HK-2 (cell line): Measurements from ENCODE around the gene CTAG2.
"Not testable (repeated sequence)": the region's sequence is repeated elsewhere in the genome, so short reads cannot be mapped to it uniquely, and the experiment has no call there.

Experiments used
- DNase-seq: peaks from one replicate; pipeline ENCODE4 v3.0.0-alpha.2; 2018; ENCODE audit not compliant: unreplicated experiment

Gene CTAG2

DNA sequence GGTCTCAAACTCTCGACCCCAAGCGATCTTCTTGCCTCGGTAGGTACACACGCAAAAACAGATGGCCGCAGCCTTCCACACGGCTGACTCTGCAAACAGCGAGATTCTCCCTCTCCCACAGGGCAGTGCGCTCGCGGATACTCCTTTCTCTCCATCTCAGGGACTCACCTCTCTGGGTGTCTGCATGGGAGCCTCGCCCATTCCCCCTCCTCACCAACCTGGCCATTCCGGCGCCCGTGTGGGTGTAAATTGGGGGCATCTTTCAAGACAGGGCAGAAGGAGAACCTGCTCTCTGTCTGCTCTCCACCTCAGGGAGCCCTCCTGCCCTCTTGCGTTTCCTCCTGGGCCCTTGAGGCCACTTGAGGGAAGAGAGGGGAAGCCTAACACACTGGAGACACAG is 4.4 kb downstream of the CTAG2 start:
- DNase-seq, result no peak

DNA sequence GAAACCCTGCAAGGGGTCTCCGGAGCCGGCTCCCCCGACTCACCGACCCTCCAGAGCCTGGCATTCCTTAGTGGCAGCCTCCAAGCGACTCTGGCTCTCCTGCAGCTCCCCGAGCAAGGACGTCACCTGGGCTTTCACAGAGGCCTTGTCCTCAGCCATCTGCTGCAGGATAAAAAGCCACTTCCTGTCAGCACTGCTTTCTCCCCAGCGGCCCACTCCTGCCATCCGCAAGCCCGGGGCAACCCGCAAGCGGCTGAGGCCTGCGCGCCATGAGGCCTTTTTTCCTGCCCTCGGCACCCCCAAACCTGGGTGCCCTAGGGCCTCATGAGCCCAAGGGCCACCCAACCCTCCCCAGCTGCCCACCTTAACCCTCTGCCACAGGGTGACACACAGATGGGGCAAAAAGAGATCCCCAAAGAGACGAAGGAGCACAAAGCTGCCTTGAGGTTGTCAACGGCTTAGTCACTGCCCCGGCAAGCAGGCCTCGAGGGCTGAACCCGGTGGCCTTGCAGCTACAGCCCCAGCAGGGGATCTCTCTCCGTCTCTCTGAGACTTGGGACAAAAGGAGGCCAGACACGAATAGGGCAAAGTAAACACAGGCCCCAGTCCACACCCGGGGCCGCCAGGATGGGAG is 7.5 kb downstream of the CTAG2 start:
- DNase-seq, result not testable (repeated sequence)

DNA sequence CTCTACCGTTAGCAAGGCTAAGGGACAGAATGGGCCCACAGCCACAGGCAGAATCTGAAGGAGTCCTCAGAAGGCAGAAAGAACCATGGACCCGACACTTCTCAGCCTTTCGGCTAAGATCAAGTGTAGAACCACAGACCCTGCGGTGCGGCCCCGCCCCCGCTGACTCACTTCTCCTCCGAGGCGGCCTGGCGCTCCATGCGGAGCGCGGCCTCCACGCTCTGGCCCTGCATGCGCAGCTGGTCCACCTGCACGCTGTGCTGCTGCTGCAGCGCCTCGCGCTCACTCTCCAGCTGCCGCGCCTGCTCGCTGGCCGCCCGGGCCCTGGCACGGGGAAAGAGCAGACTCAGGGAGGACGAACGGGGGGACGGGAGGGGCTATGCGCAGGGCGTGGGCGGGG is 9.7 kb downstream of the CTAG2 start:
- DNase-seq, result not testable (repeated sequence)

DNA sequence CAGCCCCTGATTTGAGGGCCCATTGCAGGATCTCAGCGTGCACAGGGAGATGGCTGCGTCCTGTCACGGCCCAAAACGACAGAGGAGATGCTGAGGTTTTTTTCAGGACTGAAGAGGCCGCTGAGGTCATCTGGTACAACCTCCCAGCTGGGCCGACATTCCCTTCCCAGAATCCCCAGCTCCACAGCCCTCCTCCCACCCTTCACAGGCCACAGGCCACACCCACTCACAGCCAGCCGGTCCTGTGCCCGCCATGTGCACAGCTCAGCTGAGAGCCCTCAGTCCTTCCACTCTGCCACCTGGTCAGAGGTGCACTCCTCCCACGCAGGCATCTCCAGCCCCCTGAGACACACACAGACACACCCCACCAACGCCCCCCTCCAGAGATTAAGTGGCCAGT is 11.6 kb downstream of the CTAG2 start:
- DNase-seq, result not testable (repeated sequence)

DNA sequence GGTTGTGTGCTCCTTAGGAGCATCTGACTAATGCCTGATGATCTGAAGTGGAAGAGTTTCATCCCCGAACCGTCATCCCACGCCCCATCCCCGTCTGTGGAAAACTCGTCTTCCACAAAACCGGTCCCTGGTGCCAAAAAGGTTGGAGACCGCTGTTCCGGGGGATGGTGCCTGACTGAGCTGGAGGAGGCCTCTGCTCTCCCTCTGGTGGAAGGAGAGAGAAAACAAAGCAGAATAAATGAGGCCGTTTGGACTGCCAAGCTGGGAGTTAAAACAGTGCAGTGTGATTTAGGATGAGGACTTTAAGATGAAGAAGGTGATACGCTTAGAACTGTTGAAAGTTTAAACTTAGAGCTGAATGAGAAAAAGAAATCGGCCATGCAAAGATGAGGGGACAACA is 19.7 kb downstream of the CTAG2 start:
- DNase-seq, result not testable (repeated sequence)

DNA sequence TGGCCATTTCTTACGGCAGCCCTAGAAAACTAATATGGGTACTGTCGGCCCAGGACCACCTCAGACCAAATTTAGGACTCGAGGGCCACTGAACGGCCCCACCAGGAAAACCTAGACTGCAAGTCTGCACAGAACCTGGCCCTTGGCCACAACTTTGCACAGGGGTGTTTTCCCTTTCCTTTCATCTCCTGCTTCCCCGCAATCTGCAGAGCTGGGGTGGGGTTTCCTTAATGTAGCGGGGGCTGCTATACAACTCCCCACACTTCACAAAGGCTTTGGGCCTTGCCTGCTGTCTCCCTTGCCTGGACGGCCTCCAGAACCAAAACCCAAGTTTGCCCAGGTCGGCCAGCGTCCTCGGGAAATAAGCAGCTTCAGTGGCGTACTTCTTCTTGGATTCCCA is 22.4 kb downstream of the CTAG2 start:
- not testable (repeated sequence) for DNase-seq

DNA sequence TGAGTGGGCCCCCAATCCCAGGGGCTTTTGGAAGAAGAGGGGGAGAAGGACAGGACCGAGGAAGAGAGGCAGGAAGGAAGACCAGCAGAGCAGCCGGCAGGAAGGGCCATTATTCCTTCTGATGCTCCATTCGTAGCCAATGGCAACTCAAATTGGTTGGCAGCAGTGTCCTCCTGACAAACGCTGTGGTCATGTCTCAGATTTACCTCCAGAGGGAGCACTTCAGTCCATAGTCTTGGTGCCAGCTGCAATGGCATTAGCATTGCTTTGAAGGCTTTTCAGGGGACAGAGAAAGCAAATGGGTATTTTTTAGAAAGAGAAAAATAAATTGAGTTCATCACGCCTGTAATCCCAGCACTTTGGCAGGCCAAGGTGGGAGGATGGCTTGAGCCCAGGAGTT is 24.4 kb downstream of the CTAG2 start:
- DNase-seq, result not testable (repeated sequence)

DNA sequence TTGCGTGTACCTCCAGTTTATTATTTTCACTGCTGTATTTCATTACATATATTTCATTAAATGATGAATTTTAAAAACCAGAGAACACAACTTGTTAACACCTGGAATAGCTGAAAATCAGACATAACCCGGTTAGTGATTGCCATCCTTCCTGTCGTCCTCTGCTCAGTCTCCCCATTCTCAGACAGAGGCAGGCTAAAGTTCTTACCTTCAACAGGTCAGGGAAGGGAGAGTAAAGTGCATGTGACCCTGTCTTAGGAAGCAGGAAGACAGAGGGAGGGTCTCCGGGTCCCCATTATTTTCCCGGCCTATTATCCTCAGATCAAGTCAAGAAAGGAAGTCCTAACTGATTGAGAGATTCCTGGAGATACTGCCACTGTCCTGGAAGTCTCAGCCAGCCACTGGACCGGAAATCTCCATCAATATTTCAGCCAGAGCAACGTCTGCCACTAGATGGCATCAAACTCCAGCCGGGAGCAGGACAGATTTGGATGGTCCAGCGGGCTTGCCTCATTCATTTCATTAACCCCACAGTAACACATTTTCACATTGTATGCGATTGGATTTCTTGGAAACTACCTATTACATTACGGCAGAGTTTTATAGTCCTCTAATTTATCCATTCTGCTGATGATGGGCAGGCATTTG is 32.5 kb downstream of the CTAG2 start:
- not testable (repeated sequence) for DNase-seq

DNA sequence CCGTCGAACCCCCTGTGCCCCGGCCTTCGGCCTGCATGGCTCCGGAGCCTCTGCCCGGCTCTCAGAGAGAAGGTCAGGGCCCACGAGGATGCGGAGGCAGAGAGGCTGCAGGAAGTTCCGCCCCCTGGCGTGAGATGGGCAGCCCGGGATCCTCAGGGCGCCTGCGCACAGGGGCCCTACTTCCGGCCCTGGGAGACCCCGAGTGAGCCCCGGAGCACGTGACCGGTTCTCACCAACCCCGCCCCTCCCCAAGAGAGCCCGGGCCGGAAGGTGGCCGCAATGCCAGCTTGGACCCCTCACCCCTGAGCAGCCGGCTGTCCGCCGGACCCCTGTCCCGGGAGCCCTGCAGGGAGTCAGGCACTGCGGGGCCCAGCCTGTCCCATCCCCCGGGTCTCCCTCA is 34.2 kb downstream of the CTAG2 start, which contains the start of gene CTAG1B:
CTAG1B (minus strand) TSS at position 101 of the 400 bp plus-strand sequence; CDS start at position 37, 64 bp downstream.
- not testable (repeated sequence) for DNase-seq

DNA sequence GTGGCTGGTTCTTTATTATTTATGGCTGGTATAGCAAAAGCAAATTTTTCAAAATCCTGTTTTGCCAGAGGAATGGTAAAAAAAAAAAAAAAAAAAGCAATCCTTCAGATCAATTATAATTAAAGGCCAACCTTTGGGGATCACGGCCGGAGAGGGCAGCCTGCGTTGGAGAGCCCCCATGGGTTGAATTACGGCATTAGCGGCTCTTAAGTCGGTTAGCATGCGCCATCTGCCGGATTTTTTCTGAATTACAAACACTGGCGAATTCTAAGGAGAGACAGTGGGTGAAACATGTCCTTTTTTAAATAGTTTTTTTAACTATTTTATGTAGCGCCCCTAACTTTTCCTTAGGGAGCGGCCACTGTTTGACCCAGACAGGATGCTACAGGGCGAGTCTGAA is 39.8 kb downstream of the CTAG2 start:
- DNase-seq, result not testable (repeated sequence)

DNA sequence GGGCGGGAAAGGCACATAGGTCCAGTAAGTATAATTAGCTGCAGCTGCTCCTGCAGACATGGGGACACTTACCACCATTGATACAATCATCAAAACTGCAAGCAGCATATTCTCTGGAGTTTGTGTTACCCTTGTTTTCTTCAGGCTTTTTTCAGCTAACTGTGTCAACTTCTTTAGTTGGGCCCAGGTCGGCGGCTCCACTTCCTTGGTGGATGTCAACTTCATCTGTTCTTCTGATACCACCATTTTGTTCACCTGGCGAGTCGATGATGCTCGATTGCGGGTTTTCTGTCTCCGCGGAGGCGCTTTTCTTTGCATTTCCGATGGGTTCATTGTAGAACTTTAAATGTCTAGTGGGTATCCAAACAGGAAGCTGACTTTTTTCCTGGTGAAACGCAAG is 42.2 kb downstream of the CTAG2 start:
- DNase-seq, result not testable (repeated sequence)

DNA sequence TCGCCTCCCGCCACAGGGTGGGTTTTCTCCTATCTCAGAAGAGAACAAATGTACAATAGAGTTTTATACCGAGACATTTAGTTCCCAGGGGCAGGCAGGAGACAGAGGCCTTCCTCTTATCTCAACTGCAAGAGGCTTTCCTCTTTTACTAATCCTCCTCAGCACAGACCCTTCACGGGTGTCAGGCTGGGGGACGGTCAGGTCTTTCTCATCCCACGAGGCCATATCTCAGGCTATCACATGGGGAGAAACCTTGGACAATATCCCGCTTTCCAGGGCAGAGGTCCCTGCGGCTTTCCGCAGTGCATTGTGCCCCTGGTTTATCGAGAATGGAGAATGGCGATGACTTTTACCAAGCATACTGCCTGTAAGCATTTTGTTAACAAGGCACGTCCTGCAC is 44.6 kb downstream of the CTAG2 start:
- not testable (repeated sequence) for DNase-seq

DNA sequence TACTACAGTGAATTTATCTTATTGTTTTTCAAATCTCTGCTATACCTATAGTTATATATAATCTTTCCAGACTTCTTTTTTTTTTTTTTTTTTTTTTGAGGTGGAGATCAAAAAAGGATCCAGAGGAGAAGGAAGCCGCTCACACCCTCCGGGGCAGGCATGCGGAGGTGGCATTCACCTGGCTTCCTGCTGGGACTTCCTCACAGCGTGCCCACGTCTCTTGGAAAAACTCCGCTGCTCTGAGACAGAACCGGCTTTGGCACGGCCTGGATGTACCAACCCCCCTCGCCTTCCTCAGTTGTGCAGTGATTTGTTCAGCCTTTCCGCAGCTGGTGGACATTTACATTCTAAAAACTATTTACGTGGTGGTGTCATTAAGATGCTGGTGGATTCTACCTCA is 45.4 kb downstream of the CTAG2 start:
- DNase-seq, result not testable (repeated sequence)

DNA sequence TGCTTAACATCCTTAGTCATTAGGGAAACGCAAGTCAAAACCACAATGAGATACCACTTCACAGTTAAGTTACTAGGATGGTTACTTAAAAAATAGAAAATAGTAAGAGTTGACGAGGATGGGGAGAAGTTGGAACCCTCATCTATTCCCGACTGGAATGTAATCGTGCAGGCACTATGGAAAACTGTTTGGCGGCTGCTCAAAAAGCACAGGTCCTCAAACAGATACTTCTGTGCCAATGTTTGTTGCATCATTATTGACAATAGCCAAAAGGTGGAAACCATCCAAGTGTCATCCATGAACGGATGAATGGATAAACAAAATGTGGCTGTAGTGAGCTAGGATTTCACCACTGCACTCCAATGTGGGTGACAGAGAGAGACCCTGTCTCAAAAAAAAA is 46.0 kb downstream of the CTAG2 start:
- DNase-seq, result no peak

DNA sequence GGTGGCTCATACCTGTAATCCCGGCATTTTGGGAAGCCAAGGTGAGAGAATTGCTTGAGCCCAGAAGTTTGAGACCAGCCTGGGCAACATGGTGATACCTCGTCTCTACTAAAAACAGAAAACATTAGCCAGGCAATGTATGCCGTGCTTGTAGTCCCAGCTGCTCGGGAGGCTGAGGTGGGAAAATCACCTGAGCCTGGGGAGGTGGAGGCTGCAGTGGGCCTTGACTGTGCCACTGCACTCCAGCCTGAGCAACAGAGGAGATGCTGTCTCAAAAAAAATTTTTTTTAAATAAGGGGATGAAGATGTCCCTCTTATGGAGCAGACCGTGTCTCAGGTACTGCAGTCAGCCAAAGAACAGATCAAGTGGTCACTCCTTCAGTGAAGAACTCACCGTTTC is 47.8 kb downstream of the CTAG2 start:
- no peak for DNase-seq

DNA sequence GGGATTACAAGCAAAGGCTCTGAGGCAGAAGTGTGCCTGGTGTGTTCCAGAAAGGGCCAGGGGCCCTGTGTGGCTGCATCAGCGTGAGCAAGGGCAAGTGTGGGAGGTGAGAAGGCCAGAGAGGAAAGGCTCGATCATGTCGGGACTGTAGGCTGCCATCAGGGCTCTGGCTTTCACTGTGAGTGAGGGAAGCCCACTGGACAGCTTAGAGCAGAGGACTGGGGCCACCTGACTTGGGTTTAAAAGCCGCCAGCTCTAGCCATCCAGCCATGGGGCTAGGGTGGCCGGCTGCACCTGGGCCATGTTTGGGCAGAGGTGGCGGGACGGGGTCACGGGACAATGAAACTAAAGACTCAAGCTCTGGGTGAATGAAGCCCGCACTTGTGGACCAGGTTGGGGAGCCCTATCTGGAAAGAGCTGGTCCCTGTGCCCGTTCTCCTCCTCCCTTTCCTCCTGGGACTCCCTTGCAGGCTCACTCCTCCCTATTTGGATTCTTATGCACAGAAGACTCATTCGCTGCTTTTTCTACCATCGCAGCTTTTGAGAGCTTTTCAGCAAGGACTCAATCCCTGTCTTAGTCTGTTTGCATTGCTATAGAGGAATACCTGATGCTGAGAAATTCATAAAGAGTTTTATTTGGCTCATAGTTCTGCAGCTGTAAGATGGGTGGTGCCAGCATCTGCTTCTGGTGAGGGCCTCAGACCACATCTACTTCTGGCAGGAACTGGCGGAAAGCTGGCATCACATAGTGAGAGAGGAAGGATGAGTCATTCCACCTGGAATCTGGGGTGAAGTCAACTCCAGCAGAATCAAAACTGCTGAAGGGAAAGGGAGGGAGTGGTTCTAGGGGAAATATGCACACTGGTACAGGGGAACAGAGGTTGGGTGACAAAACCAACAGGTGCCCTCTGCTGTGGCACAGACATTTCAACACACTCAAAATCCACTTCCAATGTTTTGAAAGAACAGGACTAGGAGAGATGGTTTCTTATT is 49.6 kb downstream of the CTAG2 start:
- DNase-seq, result peak; percentile 28

DNA sequence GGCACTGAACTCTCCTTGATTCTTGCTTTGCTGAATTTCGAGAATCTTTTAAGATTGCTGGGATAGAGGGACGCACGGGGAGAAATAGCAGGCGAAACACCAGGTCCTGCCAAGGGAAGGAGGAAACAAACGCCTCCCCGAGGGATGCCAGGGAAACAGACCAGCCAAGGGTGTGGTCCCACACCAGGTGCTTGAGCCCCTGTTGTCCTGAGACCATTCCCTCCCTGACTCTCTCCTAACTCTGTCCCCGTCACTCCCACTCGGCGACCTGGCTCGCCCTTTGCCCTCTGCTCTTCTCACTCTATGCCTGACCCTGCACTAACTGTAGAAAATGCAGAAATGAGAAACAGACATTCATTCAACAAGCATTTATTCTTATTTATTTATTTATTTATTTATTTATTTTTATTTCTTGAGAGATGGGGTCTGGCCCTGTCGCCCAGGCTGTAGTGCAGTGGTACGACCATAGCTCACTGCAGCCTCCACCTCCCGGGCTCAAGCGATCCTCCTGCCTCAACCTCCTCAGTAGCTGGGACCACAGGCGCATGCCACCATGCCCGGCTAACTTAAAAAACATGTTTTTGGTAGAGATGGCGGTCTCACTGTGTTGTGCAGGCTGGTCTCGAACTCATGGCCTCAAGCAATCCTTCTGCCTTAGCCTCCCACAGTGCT is 50.5 kb downstream of the CTAG2 start:
- no peak for DNase-seq

DNA sequence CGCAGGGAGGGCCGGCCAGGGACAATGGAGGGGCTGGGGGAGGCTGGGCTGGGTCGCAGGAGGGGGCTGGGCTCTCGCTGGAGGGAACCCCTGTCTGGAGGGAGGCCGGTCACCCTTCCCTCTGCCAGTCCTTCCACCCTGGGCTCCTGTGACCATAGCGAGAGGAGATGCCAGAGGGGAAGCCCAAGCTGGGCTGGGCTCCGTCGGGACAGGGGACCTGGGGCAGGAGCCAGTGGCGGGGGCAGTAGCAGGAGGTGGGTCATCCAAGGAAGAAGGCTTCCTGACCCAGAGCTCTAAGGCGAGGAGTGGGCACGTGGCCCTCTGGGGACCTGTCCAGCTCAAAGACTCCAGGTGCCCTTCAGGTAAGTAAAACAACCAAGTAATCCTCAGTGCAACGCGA is 51.2 kb downstream of the CTAG2 start:
- DNase-seq, result no peak
